HG02759 (cell line): ENCODE results near the gene PAPPA.

Experiments
- ATAC-seq: cut with Tn5 transposase; IDR thresholded peaks from one replicate; pipeline ENCODE4 v1.9.1; 2021; ENCODE audit warnings: mild to moderate bottlenecking, moderate library complexity; ENCODE audit not compliant: unreplicated experiment

PAPPA gene, protein sequence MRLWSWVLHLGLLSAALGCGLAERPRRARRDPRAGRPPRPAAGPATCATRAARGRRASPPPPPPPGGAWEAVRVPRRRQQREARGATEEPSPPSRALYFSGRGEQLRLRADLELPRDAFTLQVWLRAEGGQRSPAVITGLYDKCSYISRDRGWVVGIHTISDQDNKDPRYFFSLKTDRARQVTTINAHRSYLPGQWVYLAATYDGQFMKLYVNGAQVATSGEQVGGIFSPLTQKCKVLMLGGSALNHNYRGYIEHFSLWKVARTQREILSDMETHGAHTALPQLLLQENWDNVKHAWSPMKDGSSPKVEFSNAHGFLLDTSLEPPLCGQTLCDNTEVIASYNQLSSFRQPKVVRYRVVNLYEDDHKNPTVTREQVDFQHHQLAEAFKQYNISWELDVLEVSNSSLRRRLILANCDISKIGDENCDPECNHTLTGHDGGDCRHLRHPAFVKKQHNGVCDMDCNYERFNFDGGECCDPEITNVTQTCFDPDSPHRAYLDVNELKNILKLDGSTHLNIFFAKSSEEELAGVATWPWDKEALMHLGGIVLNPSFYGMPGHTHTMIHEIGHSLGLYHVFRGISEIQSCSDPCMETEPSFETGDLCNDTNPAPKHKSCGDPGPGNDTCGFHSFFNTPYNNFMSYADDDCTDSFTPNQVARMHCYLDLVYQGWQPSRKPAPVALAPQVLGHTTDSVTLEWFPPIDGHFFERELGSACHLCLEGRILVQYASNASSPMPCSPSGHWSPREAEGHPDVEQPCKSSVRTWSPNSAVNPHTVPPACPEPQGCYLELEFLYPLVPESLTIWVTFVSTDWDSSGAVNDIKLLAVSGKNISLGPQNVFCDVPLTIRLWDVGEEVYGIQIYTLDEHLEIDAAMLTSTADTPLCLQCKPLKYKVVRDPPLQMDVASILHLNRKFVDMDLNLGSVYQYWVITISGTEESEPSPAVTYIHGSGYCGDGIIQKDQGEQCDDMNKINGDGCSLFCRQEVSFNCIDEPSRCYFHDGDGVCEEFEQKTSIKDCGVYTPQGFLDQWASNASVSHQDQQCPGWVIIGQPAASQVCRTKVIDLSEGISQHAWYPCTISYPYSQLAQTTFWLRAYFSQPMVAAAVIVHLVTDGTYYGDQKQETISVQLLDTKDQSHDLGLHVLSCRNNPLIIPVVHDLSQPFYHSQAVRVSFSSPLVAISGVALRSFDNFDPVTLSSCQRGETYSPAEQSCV (N-terminal part only)

DNA sequence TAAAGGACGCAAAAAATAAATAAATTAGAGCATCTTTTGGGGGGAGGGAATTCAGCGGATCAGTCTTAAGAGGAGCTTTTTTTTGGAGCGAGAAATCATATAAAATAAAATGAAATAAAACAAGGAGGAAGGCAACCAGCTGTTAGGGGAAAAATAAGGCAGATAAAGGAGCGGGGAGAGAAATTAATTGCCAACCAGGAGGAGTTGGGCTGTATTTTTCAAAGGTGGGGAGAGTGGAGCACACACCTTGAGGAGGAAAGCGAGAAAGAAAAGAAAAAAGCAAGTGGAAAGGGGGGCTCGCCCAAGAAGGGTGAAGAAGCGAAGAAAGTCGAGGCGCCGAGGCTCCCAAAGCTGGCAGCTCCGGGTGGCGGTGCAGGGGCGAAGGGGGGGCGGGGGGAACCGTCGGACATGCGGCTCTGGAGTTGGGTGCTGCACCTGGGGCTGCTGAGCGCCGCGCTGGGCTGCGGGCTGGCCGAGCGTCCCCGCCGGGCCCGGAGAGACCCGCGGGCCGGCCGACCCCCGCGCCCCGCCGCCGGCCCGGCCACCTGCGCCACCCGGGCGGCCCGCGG is at the start of gene PAPPA:
Gene PAPPA, plus strand, starts transcription at position 27 of the 569 bp plus-strand sequence. Its CDS starts 382 bp downstream, at position 409.
- ATAC-seq: no peak

GRCh38 chr9:116103976-116104820 is 49.4 kb upstream of the PAPPA start:
- no peak for ATAC-seq

- ATAC-seq: no peak
Measured at GRCh38 chr9:116112236-116112635, 41.4 kb upstream of the PAPPA start.

DNA sequence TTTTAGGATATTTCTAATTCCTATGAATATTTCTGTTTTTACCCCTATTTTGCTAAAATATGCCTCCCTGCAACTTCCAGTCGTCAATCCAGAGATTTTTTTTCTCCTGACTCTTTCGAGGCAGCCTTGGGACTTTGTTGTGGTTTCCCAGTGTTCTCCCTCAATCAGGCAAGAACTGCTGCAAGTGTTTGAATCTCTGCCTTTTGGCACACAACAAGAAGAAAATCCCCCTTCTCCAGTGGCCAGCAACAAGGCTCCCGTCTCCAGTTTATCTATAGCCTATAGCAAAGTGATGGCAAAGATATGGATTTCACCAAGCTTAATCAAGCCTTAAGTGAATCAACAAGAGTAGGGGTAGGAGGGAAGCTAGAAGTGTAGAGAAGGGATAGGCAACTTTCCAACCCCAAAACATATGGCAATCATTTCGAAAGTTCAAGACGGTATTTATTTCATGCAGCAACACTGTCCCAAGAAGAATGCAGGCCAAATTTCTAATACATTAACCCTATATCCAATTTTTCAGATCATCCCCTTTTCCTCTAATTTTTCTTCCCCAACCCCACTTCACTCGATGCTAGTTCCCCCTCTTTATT is 37.7 kb upstream of the PAPPA start:
- no peak for ATAC-seq

DNA sequence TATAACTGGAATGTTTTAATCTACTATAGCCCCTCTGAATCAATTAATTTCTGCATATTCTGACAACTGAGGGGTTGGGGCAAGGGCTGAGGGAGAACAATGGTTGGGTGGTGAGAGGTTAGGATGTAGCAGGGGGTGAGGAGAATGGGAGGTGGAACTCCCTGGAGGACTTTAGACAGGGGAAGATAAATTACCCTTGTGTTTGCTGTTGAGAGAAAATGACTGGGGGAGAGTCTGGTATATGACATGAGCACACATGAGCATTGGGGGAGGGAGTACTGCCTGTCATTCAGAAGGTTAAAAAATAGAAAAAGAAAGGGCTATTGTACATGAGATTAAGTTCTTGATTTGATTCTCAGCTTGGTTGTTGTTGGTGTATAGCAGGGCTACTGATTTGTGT is 37.2 kb upstream of the PAPPA start:
- no peak for ATAC-seq

- no peak for ATAC-seq
Measured at GRCh38 chr9:116123171-116123570, 30.4 kb upstream of the PAPPA start.

DNA sequence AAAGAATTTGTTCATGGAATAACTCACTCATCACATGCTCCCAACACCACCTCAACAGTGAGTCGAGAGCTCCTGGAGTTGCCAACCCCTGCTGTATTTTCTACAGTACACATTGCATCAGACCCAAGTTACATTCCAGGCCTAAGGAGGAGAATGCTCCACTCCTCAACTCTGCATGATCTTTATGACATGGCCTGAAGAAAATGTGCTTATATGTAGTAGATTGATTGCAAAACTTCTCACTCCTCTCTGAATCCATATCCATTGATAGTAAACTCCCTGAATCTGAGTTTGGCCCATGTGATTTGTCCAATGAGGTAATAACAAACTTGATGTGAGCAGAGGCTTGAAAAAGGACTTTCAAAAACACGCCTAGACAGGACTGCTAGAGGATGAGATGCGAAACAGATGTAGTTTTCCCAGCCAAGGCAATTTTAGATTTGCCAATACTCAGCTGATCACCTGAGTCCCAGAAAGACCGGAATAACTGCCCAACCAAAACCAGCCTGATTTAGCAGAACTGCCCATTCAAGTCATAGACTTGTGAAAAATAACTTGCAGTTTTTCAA is 29.0 kb upstream of the PAPPA start:
- ATAC-seq: no peak

- ATAC-seq: no peak
Measured at GRCh38 chr9:116133163-116133562, 20.4 kb upstream of the PAPPA start.

- no peak for ATAC-seq
Measured at GRCh38 chr9:116134975-116135374, 18.6 kb upstream of the PAPPA start.

- no peak for ATAC-seq
Measured at GRCh38 chr9:116137010-116137409, 16.6 kb upstream of the PAPPA start.

DNA sequence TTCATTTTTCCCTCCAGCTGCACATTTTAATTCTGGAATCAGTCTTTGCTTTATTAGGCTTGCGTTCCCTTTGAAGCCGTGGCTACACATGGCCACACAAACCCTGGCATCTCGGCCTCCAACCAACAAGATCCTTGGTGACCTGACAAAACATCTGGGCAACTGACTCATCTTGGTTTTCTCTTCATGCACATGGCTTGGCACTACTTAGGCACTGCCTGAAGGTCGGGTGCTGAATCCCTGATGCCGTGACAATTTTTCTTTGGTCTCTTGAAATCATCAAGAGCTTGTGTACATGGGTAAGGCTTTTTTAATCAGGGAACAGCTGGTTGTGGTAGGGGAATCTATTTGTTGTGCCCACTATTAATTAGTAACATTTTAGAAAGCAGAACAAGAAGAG is 16.0 kb upstream of the PAPPA start:
- ATAC-seq: no peak

GRCh38 chr9:116141864-116142561 is 11.6 kb upstream of the PAPPA start:
- ATAC-seq: no peak

DNA sequence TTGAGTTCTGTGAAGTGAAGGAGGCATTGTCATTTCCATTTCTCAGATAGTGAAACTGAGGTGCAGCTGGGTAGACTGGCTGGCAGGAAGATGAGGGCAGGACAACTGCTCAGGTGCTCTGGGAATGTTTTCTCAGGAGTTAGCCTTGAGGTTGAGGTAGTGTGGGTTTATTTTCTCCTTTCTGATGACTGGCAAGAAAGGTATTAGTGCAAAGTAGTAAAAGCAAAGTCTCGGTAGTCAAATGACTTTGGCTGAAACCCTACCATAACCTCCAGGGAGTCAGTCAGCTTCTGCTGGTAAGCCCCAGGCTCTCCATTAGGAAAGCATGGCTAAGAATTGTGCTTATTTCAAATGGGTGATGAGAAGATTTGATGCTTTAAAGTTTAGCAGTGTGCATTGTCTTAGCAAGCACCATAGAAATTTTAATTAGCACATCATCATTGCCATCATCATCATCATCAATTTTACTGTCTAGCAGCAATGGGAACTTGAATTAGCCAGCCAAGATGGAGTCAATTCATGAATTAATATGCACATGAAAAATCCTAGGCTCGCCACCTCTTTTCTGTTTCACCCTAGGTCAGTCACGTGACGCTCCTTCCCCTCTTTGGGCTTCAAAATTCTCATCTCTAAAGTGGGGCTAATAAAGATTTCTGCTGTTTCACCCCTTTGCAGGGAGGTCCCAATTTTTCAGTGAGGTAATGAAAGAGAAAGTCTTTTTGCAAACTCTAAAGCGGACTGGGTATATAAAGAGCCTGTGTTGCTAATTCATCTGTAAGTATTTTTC is 10.7 kb upstream of the PAPPA start:
- no peak for ATAC-seq

DNA sequence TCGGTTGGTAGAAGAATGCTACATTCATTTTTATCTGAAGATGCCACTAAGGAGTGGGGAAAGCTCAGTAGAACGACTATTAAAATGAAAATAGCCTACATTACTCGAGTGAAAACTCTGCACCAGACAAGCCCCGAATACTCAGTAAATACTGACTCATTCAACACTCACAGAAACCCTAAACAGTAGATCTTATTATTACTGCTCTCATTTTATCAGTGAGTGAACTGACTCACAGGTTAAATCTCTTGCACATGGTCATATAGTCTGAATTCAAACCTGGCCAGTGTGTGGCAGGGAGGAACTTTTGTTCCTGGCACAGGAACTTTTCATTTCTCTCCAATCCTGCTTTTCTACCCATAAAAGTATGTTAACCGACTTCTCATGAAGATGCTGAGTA is 9.6 kb upstream of the PAPPA start:
- ATAC-seq: no peak

GRCh38 chr9:116144555-116144954 is 9.0 kb upstream of the PAPPA start:
- no peak for ATAC-seq

DNA sequence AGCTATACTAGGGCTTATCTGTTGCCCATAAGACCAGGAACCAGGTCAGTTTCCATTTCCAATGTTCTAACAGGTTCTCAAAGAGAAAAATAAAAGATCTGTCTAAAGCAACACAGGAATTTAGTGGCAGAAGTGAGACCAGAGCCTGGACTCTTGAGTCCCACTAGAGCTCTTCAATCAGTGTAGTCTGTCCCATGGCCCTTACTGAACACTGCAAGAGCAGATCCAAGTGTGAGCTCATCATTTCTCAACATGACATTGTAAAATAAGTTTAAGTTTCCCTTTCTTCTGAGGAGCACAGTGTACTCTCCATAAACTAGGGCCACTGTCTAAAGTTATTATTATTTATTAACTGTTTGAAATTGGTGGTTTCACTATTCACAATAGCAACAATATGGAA is 8.6 kb upstream of the PAPPA start:
- ATAC-seq: no peak

GRCh38 chr9:116147821-116148220 is 5.8 kb upstream of the PAPPA start:
- no peak for ATAC-seq

- ATAC-seq: no peak
Measured at GRCh38 chr9:116149844-116150243, 3.7 kb upstream of the PAPPA start.
